PC-3 (cell line): ENCODE results near the gene FAF2. TPM values are rescaled to one million over a fixed set of nuclear protein-coding genes. Genes with fewer than 3 reads are reported as not detected.

Experiments
- ATAC-seq: fragments of 200-7000 bp; cut with Tn5 transposase; 2 replicates; pipeline ENCODE4 v1.9.1; 2020; ENCODE audit warnings: mild to moderate bottlenecking, moderate library complexity
- BruUV-seq: library from RNA; stranded (reverse); fragments of 400-500 nt; replicated peaks from 2 replicates; lab custom pipeline; 2021; lab: Mats Ljungman, UMichigan
- CTCF ChIA-PET: fragments of 300-600 bp; sonication (Branson Sonifier 250); formaldehyde crosslinking; loops from one replicate; lab custom pipeline; 2022; ENCODE audit warnings: antibody characterized with exemption; lab: Charles Lee
- POLR2A ChIA-PET: fragments of 300-600 bp; sonication (Branson Sonifier 250); formaldehyde crosslinking; loops from one replicate; lab custom pipeline; 2022; ENCODE audit warnings: antibody characterized with exemption; ENCODE audit not compliant: unreplicated experiment; lab: Charles Lee
- DNase-seq: peaks from one replicate; pipeline ENCODE4 v3.0.0-alpha.2; 2015
- H2AFZ ChIP-seq: fragments of 300-600 bp; sonication (generic); 2 replicates; pipeline ENCODE4 v1.6.0; 2016; ENCODE audit warnings: antibody characterized with exemption, low read length
- H3F3A ChIP-seq: fragments of 300-600 bp; sonication (generic); one replicate; pipeline ENCODE4 v1.6.0; 2017; ENCODE audit warnings: antibody characterized with exemption, low read length, control low read depth, mild to moderate bottlenecking; ENCODE audit not compliant: unreplicated experiment
- H3K27ac ChIP-seq: fragments of 300-600 bp; sonication (generic); 2 replicates; pipeline ENCODE4 v1.5.1; 2016; ENCODE audit warnings: mild to moderate bottlenecking, low read length
- H3K27me3 ChIP-seq: fragments of 300-600 bp; sonication (generic); 2 replicates; pipeline ENCODE4 v1.6.1; 2016; ENCODE audit warnings: low read length, mixed read lengths
- H3K36me3 ChIP-seq: fragments of 300-600 bp; sonication (generic); 2 replicates; pipeline ENCODE4 v1.6.1; 2016; ENCODE audit warnings: low read depth, mixed run types, low read length, mixed read lengths
- H3K4me1 ChIP-seq: fragments of 300-600 bp; sonication (generic); 2 replicates; pipeline ENCODE4 v1.5.1; 2016; ENCODE audit warnings: low read length; ENCODE audit not compliant: insufficient read depth
- H3K4me2 ChIP-seq: fragments of 300-600 bp; sonication (generic); 2 replicates; pipeline ENCODE4 v1.6.0; 2016; ENCODE audit warnings: low read length
- H3K4me3 ChIP-seq: fragments of 300-600 bp; sonication (generic); 2 replicates; pipeline ENCODE4 v1.5.1; 2016; ENCODE audit warnings: mild to moderate bottlenecking, low read length, mixed read lengths
- H3K79me2 ChIP-seq: fragments of 300-600 bp; sonication (generic); 2 replicates; pipeline ENCODE4 v1.6.1; 2017; ENCODE audit warnings: low read length, mixed read lengths
- H3K9ac ChIP-seq: fragments of 300-600 bp; sonication (generic); 2 replicates; pipeline ENCODE4 v1.6.0; 2016; ENCODE audit warnings: mild to moderate bottlenecking, low read length
- H3K9me2 ChIP-seq: fragments of 300-600 bp; sonication (generic); replicated peaks from 2 replicates; pipeline ENCODE4 v1.6.1; 2016; ENCODE audit warnings: mixed run types, low read length, mixed read lengths
- H3K9me3 ChIP-seq: fragments of 300-600 bp; sonication (generic); 2 replicates; pipeline ENCODE4 v1.6.1; 2016; ENCODE audit warnings: low read length, mixed read lengths
- H4K20me1 ChIP-seq: fragments of 300-600 bp; sonication (generic); 2 replicates; pipeline ENCODE4 v1.6.1; 2016; ENCODE audit warnings: low read length, mixed read lengths
- CTCF ChIP-seq: fragments of 300-600 bp; sonication (generic); conservative IDR thresholded peaks from 2 replicates; pipeline ENCODE4 v1.5.1; 2017; ENCODE audit warnings: antibody characterized with exemption, low read depth, mild to moderate bottlenecking, low read length
- EZH2 ChIP-seq: fragments of 300-600 bp; sonication (generic); IDR thresholded peaks from one replicate; pipeline ENCODE4 v1.6.1; 2017; ENCODE audit warnings: antibody characterized with exemption, mild to moderate bottlenecking, low read length; ENCODE audit not compliant: unreplicated experiment
- EZH2phosphoT487 ChIP-seq: fragments of 300-600 bp; sonication (generic); IDR thresholded peaks from 2 replicates; pipeline ENCODE4 v1.6.1; 2018; ENCODE audit warnings: mild to moderate bottlenecking, antibody characterized with exemption, low read length, borderline replicate concordance
- intact Hi-C: fragments of 100-400 bp; cut with micrococcal nuclease; formaldehyde crosslinking; loops from 2 replicates; pipeline ENCODE4 v1.9.0; 2023
- total RNA-seq: library from RNA; depleted of rRNA; stranded (reverse); fragments of >200 nt; gene quantifications from 2 replicates; pipeline ENCODE4 v1.2.3, GENCODE V29; 2014

Gene FAF2
- total RNA-seq, 1 experiment from 2014 or later, result 51.4 TPM

DNA sequence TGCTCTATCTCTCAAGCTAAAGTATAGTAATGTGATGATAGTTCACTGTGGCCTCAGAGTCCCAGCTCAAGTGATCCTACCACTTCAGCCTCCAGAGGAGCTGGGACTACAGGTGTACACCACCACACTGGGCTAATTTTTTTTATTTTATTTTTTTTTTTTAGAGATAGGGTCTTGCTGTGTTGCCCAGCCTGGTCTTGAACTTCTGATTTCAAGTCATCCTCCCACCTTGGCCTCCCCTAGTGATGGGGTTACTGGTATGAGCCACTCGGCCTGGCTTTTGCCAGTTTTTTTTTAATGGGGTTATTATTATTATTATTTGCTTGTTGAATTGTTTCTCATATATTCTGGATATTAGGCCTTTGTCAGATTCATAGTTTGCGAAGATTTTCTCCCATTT lies 13.2 kb downstream of the FAF2 start:
- no TSS peak for BruUV-seq
- Histone ChIP-seq H3K9ac (no peak overlapping the region), H3K4me3 (no peak overlapping the region), H4K20me1 (peaks cover 24% of the 10 kb centered on the region), H3K9me3 (no peaks in the 10 kb centered on the region), H3K9me2 (no peaks in the 10 kb centered on the region), H3K27ac (no peak overlapping the region), H3K79me2 (peaks cover 97% of the 10 kb centered on the region), H2AFZ (no peak overlapping the region), H3K4me2 (no peak overlapping the region), H3F3A (no peaks in the 10 kb centered on the region), H3K27me3 (no peaks in the 10 kb centered on the region), H3K36me3 (0 out of 2 replicates have a peak, but pooled peaks cover 2% of the 10 kb centered on the region), H3K4me1 (peaks cover 14% of the 10 kb centered on the region)
- intact Hi-C loops, result no loop called here
- TF ChIP-seq CTCF (no peak), EZH2phosphoT487 (no peak), EZH2 (no peak)
- ChIA-PET CTCF (no interaction called here), POLR2A (no interaction called here)
- ATAC-seq (no peak), DNase-seq (no peak)

GRCh38 chr5:176463113-176463764 lies 15.1 kb downstream of the FAF2 start:
- DNase-seq (no peak), ATAC-seq (no peak)
- ChIA-PET POLR2A (no interaction called here), CTCF (no interaction called here)
- Histone ChIP-seq H3K27me3 (no peaks in the 10 kb centered on the region), H3F3A (no peaks in the 10 kb centered on the region), H2AFZ (no peak overlapping the region), H3K9ac (no peak overlapping the region), H3K27ac (no peak overlapping the region), H3K4me3 (no peak overlapping the region), H3K4me1 (peaks cover 14% of the 10 kb centered on the region), H3K79me2 (peaks cover 97% of the 10 kb centered on the region), H3K9me2 (no peaks in the 10 kb centered on the region), H3K9me3 (no peaks in the 10 kb centered on the region), H3K36me3 (peaks cover 2% of the 10 kb centered on the region; the same call in 1 of the 2 replicates), H4K20me1 (peaks cover 24% of the 10 kb centered on the region), H3K4me2 (no peak overlapping the region)
- intact Hi-C loops, result no loop called here
- no peak for TF ChIP-seq EZH2phosphoT487
- TF ChIP-seq CTCF, result no peak
- TF ChIP-seq EZH2, result no peak
- no TSS peak for BruUV-seq

DNA sequence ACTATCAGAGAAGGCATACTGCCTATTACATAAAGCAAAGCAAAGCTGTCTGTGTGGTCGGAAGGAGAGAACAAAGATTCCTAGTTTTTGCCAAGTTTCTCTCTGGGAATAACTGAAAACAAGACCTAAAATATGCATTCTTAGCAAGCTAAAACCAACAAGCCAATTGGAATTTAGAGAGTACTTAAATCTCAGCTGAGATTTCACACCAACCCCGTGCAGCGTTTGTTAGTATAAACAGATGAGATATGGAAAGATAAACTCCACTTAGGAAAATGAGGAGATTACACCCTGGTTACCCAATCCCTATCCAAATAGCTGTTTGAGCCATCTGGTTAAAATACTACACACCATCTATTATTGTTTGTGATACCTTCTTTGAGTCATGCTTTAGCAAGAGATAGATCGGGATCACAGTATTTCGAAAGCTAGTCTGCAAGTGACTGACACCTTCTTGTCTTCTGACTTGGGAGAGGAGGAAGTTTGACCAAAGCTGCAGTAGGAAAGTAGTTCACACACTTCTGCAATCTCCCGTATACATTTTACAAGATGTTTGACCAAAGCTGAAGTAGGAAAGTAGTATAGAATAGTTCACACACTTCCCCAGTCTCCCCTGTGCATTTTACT lies 18.2 kb downstream of the FAF2 start:
- CTCF ChIA-PET, result interaction anchor here (0.5 kb wide), 1 partner anchor 20 kb away, joined by 3 read pairs; no protein-coding TSS in a partner anchor
- POLR2A ChIA-PET, result no interaction called here
- H2AFZ ChIP-seq, result no peak overlapping the region
- H3K79me2 ChIP-seq, result peaks cover 90% of the 10 kb centered on the region
- H3K27ac ChIP-seq, result no peak overlapping the region
- DNase-seq (peak; percentile 20), ATAC-seq (no peak)
- H3F3A ChIP-seq, result no peaks in the 10 kb centered on the region
- no peak overlapping the region for H3K4me3 ChIP-seq
- H3K4me2 ChIP-seq, result no peak overlapping the region
- H3K9me3 ChIP-seq, result no peaks in the 10 kb centered on the region
- H3K4me1 ChIP-seq, result 0 out of 2 replicates have a peak, but pooled peaks cover 3% of the 10 kb centered on the region
- intact Hi-C loops, result no loop called here
- BruUV-seq, result no TSS peak
- H3K27me3 ChIP-seq, result no peaks in the 10 kb centered on the region
- no peaks in the 10 kb centered on the region for H3K9me2 ChIP-seq
- peaks cover 2% of the 10 kb centered on the region; the same call in 1 of the 2 replicates for H3K36me3 ChIP-seq
- H4K20me1 ChIP-seq, result 0 out of 2 replicates have a peak, but pooled peaks cover 5% of the 10 kb centered on the region
- no peak overlapping the region for H3K9ac ChIP-seq
- no peak for TF ChIP-seq EZH2
